Upper lobe of left lung (tissue), 6 donors: Measurements from ENCODE around the gene LRRC3. TPM values are rescaled to one million over a fixed set of nuclear protein-coding genes. Genes with fewer than 3 reads are reported as not detected.

Source experiments
- ATAC-seq, 2 donors: fragments of 200-7000 bp; cut with Tn5 transposase; one replicate each; pipeline ENCODE4 v1.9.1; 2022; ENCODE audit warnings: mild to moderate bottlenecking in 2 of 2, moderate library complexity in 2 of 2; ENCODE audit not compliant: low FRiP score in 2 of 2
- DNase-seq, 2 donors: peaks; one replicate each; pipeline ENCODE4 v3.0.0-alpha.2; 2019 to 2020
- H3K27ac ChIP-seq, 4 donors: fragments of 200-600 bp; sonication (generic); one replicate each; pipeline ENCODE4 v1.5.1; 2016 to 2019
- H3K27me3 ChIP-seq, 4 donors: fragments of 200-600 bp; sonication (generic); one replicate each; pipeline ENCODE4 v1.5.1; 2017 to 2019
- H3K36me3 ChIP-seq, 4 donors: fragments of 200-600 bp; sonication (generic); one replicate each; pipeline ENCODE4 v1.5.1; 2016 to 2019
- H3K4me1 ChIP-seq, 4 donors: fragments of 200-600 bp; sonication (generic); one replicate each; pipeline ENCODE4 v1.5.1; 2018 to 2019
- H3K4me3 ChIP-seq, 4 donors: fragments of 200-600 bp; sonication (generic); one replicate each; pipeline ENCODE4 v1.5.1; 2017 to 2019; ENCODE audit warnings: mild to moderate bottlenecking in 2 of 4, moderate library complexity in 1 of 4
- H3K9me3 ChIP-seq, 4 donors: fragments of 200-600 bp; sonication (generic); one replicate each; pipeline ENCODE4 v1.5.1; 2018 to 2019
- CTCF ChIP-seq, 6 experiments: fragments of 450-650 bp in 4 of 6; fragments of 200-600 bp in 2 of 6; sonication (generic) in 2 of 6; IDR thresholded peaks; one replicate each; pipeline ENCODE4 v1.5.1; 2016 to 2019; ENCODE audit warnings: antibody characterized with exemption in 6 of 6
- EP300 ChIP-seq, 4 donors: sonication (generic); formaldehyde crosslinking; IDR thresholded peaks; one replicate each; pipeline ENCODE4 v1.5.1; 2017; ENCODE audit warnings: antibody characterized with exemption in 4 of 4, control low read depth in 2 of 4
- POLR2A ChIP-seq, 4 donors: fragments of 450-650 bp; IDR thresholded peaks; one replicate each; pipeline ENCODE4 v1.5.1; 2016 to 2017; ENCODE audit warnings: antibody characterized with exemption in 4 of 4, mild to moderate bottlenecking in 2 of 4
- POLR2AphosphoS5 ChIP-seq, 2 donors: sonication (generic); formaldehyde crosslinking; IDR thresholded peaks; one replicate each; pipeline ENCODE4 v1.5.1; 2017; ENCODE audit warnings: antibody characterized with exemption in 2 of 2
- WGBS, 2 donors: methylation state at CpG; one replicate each; pipeline ENCODE4 v1.1.5; 2017 to 2018; 5-methylcytosine and 5-hydroxymethylcytosine counted together
- total RNA-seq, 6 donors: library from RNA; depleted of rRNA in 4 of 6; stranded (reverse); fragments of >200 nt in 4 of 6; gene quantifications; one replicate each; pipeline versions ENCODE4 v1.1.0 to v1.2.1, GENCODE V29; 2016 to 2021
- donor health status: DM: no; HTN: no; CAD: no; lungs with moderate emphysema.
- donor health status: DM: no; HTN: yes; CAD: no; lungs with severe emphysema.

The LRRC3 gene
- total RNA-seq, 6 donors from 2014 or later, result 3.1 to 11.5 (median 4.6) TPM

- Histone ChIP-seq H3K4me3 (peak overlapping the region in 3 of 4 donors; percentile 34 to 39 (median 35)), H3K9me3 (no peaks in the 10 kb centered on the region), H3K27me3 (no peaks in the 10 kb centered on the region), H3K27ac (peak overlapping the region in 1 of 4 donors; percentile 69), H3K4me1 (peaks cover 0 to 7% (median 3%) of the 10 kb centered on the region in 4 donors), H3K36me3 (no peaks in the 10 kb centered on the region)
- 59 to 84% methylated on average over 16 of the region's 16 CpGs for WGBS, 2 donors
- TF ChIP-seq POLR2AphosphoS5 (IDR thresholded peaks at IDR 0.05), result no peak
- TF ChIP-seq POLR2A (IDR thresholded peaks at IDR 0.05), result no peak
- TF ChIP-seq EP300 (IDR thresholded peaks at IDR 0.05), result no peak
- TF ChIP-seq CTCF (IDR thresholded peaks at IDR 0.05), result no peak
- ATAC-seq (no peak), DNase-seq (no peak)
Observed at GRCh38 chr21:44486302-44486701, 31.0 kb downstream of the LRRC3 start.

- Histone ChIP-seq H3K27ac (no peak overlapping the region), H3K9me3 (peaks cover 0 to 5% (median 4%) of the 10 kb centered on the region in 4 donors), H3K36me3 (no peaks in the 10 kb centered on the region), H3K4me1 (peaks cover 0 to 7% (median 3%) of the 10 kb centered on the region in 4 donors), H3K27me3 (no peaks in the 10 kb centered on the region), H3K4me3 (no peak overlapping the region)
- no peak for DNase-seq
- 43 to 45% methylated on average over 4 of the region's 4 CpGs for WGBS, 2 donors
- no peak for TF ChIP-seq POLR2AphosphoS5 (IDR thresholded peaks at IDR 0.05)
- peak in 1 of 6 experiments; percentile 8 for TF ChIP-seq CTCF (IDR thresholded peaks at IDR 0.05)
- no peak for ATAC-seq
Observed at GRCh38 chr21:44487831-44488230, 32.5 kb downstream of the LRRC3 start.

GRCh38 chr21:44489962-44490361, 34.7 kb downstream of the LRRC3 start:
- 37 to 40% methylated on average over 7 of the region's 7 CpGs for WGBS, 2 donors
- no peak for ATAC-seq
- Histone ChIP-seq H3K4me3 (no peak overlapping the region), H3K27me3 (no peaks in the 10 kb centered on the region), H3K27ac (no peak overlapping the region), H3K9me3 (peaks cover 0 to 15% (median 10%) of the 10 kb centered on the region in 4 donors), H3K36me3 (no peaks in the 10 kb centered on the region), H3K4me1 (peaks cover 0 to 7% (median 3%) of the 10 kb centered on the region in 4 donors)
- DNase-seq, result no peak
- no peak for TF ChIP-seq POLR2A (IDR thresholded peaks at IDR 0.05)
- TF ChIP-seq CTCF (IDR thresholded peaks at IDR 0.05), result no peak
- TF ChIP-seq POLR2AphosphoS5 (IDR thresholded peaks at IDR 0.05), result no peak
- TF ChIP-seq EP300 (IDR thresholded peaks at IDR 0.05), result no peak

- DNase-seq, result no peak
- H3K27me3 ChIP-seq, result no peaks in the 10 kb centered on the region
- TF ChIP-seq POLR2AphosphoS5 (IDR thresholded peaks at IDR 0.05), result no peak
- TF ChIP-seq CTCF (IDR thresholded peaks at IDR 0.05), result no peak
- no peak for TF ChIP-seq EP300 (IDR thresholded peaks at IDR 0.05)
- WGBS, 2 donors, result 94 to 97% methylated on average over 18 to 19 of the region's 19 CpGs
- H3K4me3 ChIP-seq, result no peak overlapping the region
- no peak for ATAC-seq
- peaks cover 0 to 15% (median 10%) of the 10 kb centered on the region in 4 donors for H3K9me3 ChIP-seq
- no peaks in the 10 kb centered on the region for H3K36me3 ChIP-seq
- peaks cover 0 to 6% (median 1%) of the 10 kb centered on the region in 4 donors for H3K4me1 ChIP-seq
- H3K27ac ChIP-seq, result no peak overlapping the region
Observed at GRCh38 chr21:44490405-44490804, 35.1 kb downstream of the LRRC3 start.

GRCh38 chr21:44490816-44491215, 35.5 kb downstream of the LRRC3 start:
- 85 to 87% methylated on average over 7 to 9 of the region's 9 CpGs for WGBS, 2 donors
- Histone ChIP-seq H3K4me3 (no peak overlapping the region), H3K9me3 (peaks cover 0 to 15% (median 10%) of the 10 kb centered on the region in 4 donors), H3K27ac (no peak overlapping the region), H3K36me3 (no peaks in the 10 kb centered on the region), H3K4me1 (peaks cover 0 to 5% (median 0%) of the 10 kb centered on the region in 4 donors), H3K27me3 (no peaks in the 10 kb centered on the region)
- no peak for TF ChIP-seq CTCF (IDR thresholded peaks at IDR 0.05)
- TF ChIP-seq POLR2A (IDR thresholded peaks at IDR 0.05), result no peak
- TF ChIP-seq EP300 (IDR thresholded peaks at IDR 0.05), result no peak
- TF ChIP-seq POLR2AphosphoS5 (IDR thresholded peaks at IDR 0.05), result no peak
- DNase-seq, result no peak
- ATAC-seq, result no peak
